ENCODE results near the gene SPATA19.

SPATA19 gene

DNA sequence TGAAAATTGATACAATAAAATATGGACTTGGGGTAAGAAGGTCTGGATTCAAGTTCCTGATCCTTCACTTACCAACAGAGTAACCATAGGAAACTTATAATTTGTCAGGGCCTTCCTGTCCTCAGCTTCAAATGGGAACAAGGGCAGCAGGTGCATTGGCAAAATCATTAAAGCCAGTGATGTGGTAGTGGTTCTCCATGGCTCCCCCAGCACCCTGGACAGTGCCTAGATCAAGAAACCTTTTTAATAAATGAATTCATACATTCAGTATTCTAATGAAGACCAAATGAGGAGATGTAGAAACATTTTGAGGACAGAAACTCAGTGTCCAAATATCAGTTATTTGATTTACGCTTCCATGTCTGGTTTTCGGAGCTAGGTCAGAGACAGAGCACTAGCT, 51.1 kb downstream of the SPATA19 start (continued):
- TF ChIP-seq ZNF155 (tag by site-specific recombination; IDR thresholded peaks at IDR 0.05) (no peak), ZNF324 (tag by site-specific recombination; IDR thresholded peaks at IDR 0.05) (no peak)

DNA sequence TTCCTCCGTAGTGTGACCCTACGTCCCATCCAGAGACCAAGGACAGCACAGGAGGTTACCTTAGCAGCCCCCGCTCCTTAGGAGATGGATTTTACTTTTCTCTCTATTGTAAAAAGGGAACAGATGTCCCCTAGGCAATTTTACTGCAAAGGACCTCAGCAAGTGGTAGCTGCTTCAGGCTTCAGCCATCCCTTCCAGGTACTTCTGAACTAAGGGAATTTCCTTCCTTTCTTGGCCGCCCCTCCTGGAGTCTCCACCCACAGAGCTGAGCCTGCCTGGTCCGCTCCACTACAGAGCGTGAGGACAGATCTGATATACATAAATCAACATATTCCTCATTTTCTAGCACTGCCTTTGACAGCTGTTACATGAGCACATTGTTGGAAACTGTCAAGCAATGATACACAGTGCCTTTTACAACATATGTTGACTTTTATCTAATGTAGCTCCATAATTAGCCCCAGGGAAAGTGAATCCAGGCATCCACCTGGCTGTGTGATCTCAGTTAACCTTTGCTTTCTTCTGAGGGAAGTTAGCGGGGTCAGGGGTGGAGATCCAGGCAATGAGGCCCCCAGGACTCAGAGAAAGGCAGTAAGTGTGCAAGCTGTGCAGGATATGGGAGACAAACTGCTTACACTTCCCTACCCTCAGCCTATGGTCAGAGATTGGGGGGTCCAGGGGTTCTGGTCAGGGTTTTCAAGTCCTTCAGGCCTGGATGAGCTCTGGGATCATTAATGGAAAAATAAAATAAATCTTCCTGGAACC, 51.9 kb downstream of the SPATA19 start:
- POLR2A ChIA-PET: no interaction called here
- CTCF ChIA-PET: no interaction called here
- Histone ChIP-seq H3K36me3 (ENCODE audit: control insufficient read depth in 2 of 2, insufficient read depth in 1 of 2, low read length in 2 of 2) (no peaks in the 10 kb centered on the region), H3K27ac (ENCODE audit: extremely low read depth, low read depth, low read length) (no peak overlapping the region), H3K4me3 (ENCODE audit: low read depth, low read length) (no peak overlapping the region), H3K9me3 (ENCODE audit: control insufficient read depth, insufficient read depth, low read depth, low read length) (no peaks in the 10 kb centered on the region), H3K4me1 (ENCODE audit: control insufficient read depth, insufficient read depth, low read length) (no peaks in the 10 kb centered on the region)
- TF ChIP-seq ZNF555 (tag by site-specific recombination; conservative IDR thresholded peaks at IDR 0.05) (no peak), ZNF391 (tag by site-specific recombination; IDR thresholded peaks at IDR 0.05; ENCODE audit: borderline replicate concordance, low read depth) (no peak), ZNF626 (tag by site-specific recombination; IDR thresholded peaks at IDR 0.05) (no peak)

DNA sequence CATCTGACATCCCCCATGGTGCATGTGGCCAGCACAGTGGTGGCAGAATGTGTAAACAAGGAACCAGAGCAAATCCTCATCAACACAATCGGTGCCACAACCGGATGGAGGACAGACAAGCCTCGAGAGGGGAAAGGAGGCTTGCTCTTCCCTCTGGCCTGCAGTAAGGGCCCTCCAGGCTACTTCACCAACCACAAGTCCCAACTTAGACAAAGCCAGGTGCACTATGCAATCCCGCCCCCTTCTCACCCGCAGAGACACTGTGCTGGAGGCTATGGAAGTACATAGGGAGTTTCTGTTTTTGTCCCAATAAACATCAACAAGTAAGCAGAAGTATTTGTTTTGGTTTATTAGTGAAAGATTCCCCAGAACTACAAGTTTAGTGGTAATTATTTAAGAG, 54.3 kb downstream of the SPATA19 start:
- no peak for TF ChIP-seq HOXC10 (CRISPR knock-in tag; IDR thresholded peaks at IDR 0.05)
- TF ChIP-seq, protein P1, sequence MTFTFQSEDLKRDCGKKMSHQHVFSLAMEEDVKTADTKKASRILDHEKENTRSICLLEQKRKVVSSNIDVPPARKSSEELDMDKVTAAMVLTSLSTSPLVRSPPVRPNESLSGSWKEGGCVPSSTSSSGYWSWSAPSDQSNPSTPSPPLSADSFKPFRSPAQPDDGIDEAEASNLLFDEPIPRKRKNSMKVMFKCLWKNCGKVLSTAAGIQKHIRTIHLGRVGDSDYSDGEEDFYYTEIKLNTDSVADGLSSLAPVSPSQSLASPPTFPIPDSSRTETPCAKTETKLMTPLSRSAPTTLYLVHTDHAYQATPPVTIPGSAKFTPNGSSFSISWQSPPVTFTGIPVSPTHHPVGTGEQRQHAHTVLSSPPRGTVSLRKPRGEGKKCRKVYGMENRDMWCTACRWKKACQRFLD (tag by site-specific recombination; IDR thresholded peaks at IDR 0.05): no peak
- Histone ChIP-seq H3K27ac (ENCODE audit: extremely low read depth, low read depth, low read length) (no peak overlapping the region), H3K4me3 (ENCODE audit: low read depth, low read length) (no peak overlapping the region), H3K4me1 (ENCODE audit: control insufficient read depth, insufficient read depth, low read length) (no peaks in the 10 kb centered on the region), H3K36me3 (ENCODE audit: control insufficient read depth in 2 of 2, insufficient read depth in 1 of 2, low read length in 2 of 2) (no peaks in the 10 kb centered on the region), H3K9me3 (ENCODE audit: control insufficient read depth, insufficient read depth, low read depth, low read length) (no peaks in the 10 kb centered on the region)
- POLR2A ChIA-PET: no interaction called here
- CTCF ChIA-PET: interaction anchor here (0.6 kb wide), 1 partner anchor 1692 kb away, joined by 3 read pairs; no protein-coding TSS in a partner anchor

All from HEK293 (cell line).